HepG2 (cell line): ENCODE measurements around the gene LINC00237.

Experiments used
- CREB1 ChIP-seq, 2 experiments: fragments of 450-650 bp in 1 of 2; IDR thresholded peaks; 2 replicates each; pipeline ENCODE4 v1.6.1; 2016 to 2017; ENCODE audit warnings: control low read depth in 1 of 2, mild to moderate bottlenecking in 1 of 2, missing compliant biosample characterization in 1 of 2, missing genetic modification characterization in 1 of 2
- POLR2A ChIP-seq, 2 experiments: IDR thresholded peaks; 2 replicates each; pipeline ENCODE4 v1.6.1; 2011; ENCODE audit warnings: low read depth in 2 of 2, low read length in 2 of 2, mild to moderate bottlenecking in 1 of 2, moderate library complexity in 1 of 2; ENCODE audit not compliant: insufficient read depth in 1 of 2
- SP1 ChIP-seq, 2 experiments: fragments of 450-650 bp in 1 of 2; sonication (generic) in 1 of 2; formaldehyde crosslinking in 1 of 2; IDR thresholded peaks; 2 replicates each; pipeline versions ENCODE4 v1.4.0 to v1.6.1; 2016 to 2020; ENCODE audit warnings: missing genetic modification reagents in 1 of 2
- TAF1 ChIP-seq: sonication (generic); formaldehyde crosslinking; IDR thresholded peaks from 2 replicates; pipeline ENCODE4 v1.4.0; 2020; ENCODE audit warnings: missing genetic modification reagents
- WIZ ChIP-seq: sonication (generic); formaldehyde crosslinking; IDR thresholded peaks from 2 replicates; pipeline ENCODE4 v1.5.1; 2020; ENCODE audit warnings: mild to moderate bottlenecking, missing genetic modification reagents
- ZBTB10 ChIP-seq: sonication (generic); formaldehyde crosslinking; IDR thresholded peaks from 2 replicates; pipeline ENCODE4 v1.4.0; 2020; ENCODE audit warnings: missing genetic modification reagents, borderline replicate concordance
- ZNF362 ChIP-seq: sonication (generic); formaldehyde crosslinking; IDR thresholded peaks from 2 replicates; pipeline ENCODE4 v1.4.0; 2020; ENCODE audit warnings: missing genetic modification reagents, mild to moderate bottlenecking, borderline replicate concordance
- ZNF432 ChIP-seq: sonication (generic); formaldehyde crosslinking; IDR thresholded peaks from 2 replicates; pipeline ENCODE4 v1.5.0; 2020; ENCODE audit warnings: missing genetic modification reagents, mild to moderate bottlenecking, borderline replicate concordance
- ZNF567 ChIP-seq: sonication (generic); formaldehyde crosslinking; IDR thresholded peaks from 2 replicates; pipeline ENCODE4 v1.8.1; 2023; ENCODE audit warnings: mild to moderate bottlenecking, missing genetic modification reagents, borderline replicate concordance

- TF ChIP-seq ZNF567 (CRISPR knock-in tag) (no peak), CREB1 (IDR thresholded peaks at IDR 0.05) (no peak), CREB1 (CRISPR knock-in tag; IDR thresholded peaks at IDR 0.05) (no peak), TAF1 (CRISPR knock-in tag) (no peak), WIZ (CRISPR knock-in tag) (no peak), ZNF362 (CRISPR knock-in tag) (no peak), ZNF432 (CRISPR knock-in tag) (no peak), POLR2A (IDR thresholded peaks at IDR 0.05; ENCODE audit: insufficient read depth in 1 of 2, low read depth in 2 of 2, low read length in 2 of 2) (no peak), ZBTB10 (no peak), SP1 (IDR thresholded peaks at IDR 0.05) (no peak), SP1 (CRISPR knock-in tag; IDR thresholded peaks at IDR 0.05) (no peak)
Observed at GRCh38 chr20:21082584-21082983, 23.6 kb downstream of the LINC00237 start.
